Measurements from ENCODE around the gene KIF26B.

Gene KIF26B

GRCh38 chr1:245133995-245134715 is 20.6 kb upstream of the KIF26B start:
- no peak for DNase-seq

- DNase-seq = no peak
Measured at GRCh38 chr1:245142171-245142798, 12.5 kb upstream of the KIF26B start.

GRCh38 chr1:245142976-245143375 is 11.8 kb upstream of the KIF26B start:
- DNase-seq = no peak

- no peak for DNase-seq
Measured at GRCh38 chr1:245143849-245144248, 10.9 kb upstream of the KIF26B start.

- DNase-seq = no peak
Measured at GRCh38 chr1:245148069-245148468, 6.7 kb upstream of the KIF26B start.

GRCh38 chr1:245148861-245149260 is 5.9 kb upstream of the KIF26B start:
- DNase-seq = no peak

- peak; percentile 79 for DNase-seq
Measured at GRCh38 chr1:245153081-245153551, 1.7 kb upstream of the KIF26B start.

GRCh38 chr1:245153552-245154428 is 995 bp upstream of the KIF26B start:
- peak; percentile 57 for DNase-seq

GRCh38 chr1:245155272-245156040 is 671 bp downstream of the KIF26B start:
- peak; percentile 39 for DNase-seq

- DNase-seq = peak; percentile 87
Measured at GRCh38 chr1:245156041-245156735, 1.4 kb downstream of the KIF26B start.

- DNase-seq = peak; percentile 44
Measured at GRCh38 chr1:245156736-245157505, 2.1 kb downstream of the KIF26B start.

- no peak for DNase-seq
Measured at GRCh38 chr1:245158913-245159312, 4.1 kb downstream of the KIF26B start.

GRCh38 chr1:245160288-245160687 is 5.5 kb downstream of the KIF26B start:
- no peak for DNase-seq

- DNase-seq = no peak
Measured at GRCh38 chr1:245160741-245161400, 6.1 kb downstream of the KIF26B start.

GRCh38 chr1:245161866-245162265 is 7.1 kb downstream of the KIF26B start:
- DNase-seq = no peak

GRCh38 chr1:245166471-245166885 is 11.7 kb downstream of the KIF26B start:
- peak; percentile 60 for DNase-seq

GRCh38 chr1:245168086-245168485 is 13.3 kb downstream of the KIF26B start:
- no peak for DNase-seq

GRCh38 chr1:245168906-245169305 is 14.1 kb downstream of the KIF26B start:
- DNase-seq = no peak

GRCh38 chr1:245169376-245169775 is 14.6 kb downstream of the KIF26B start:
- no peak for DNase-seq

- DNase-seq = no peak
Measured at GRCh38 chr1:245172026-245172425, 17.2 kb downstream of the KIF26B start.

GRCh38 chr1:245172829-245173228 is 18.0 kb downstream of the KIF26B start:
- no peak for DNase-seq
